Epidermal melanocyte (primary cell): ENCODE data around the gene HPS6.

Experiments
- DNase-seq: peaks from one replicate; pipeline ENCODE4 v3.0.0; 2011; ENCODE audit warnings: low spot score; ENCODE audit not compliant: insufficient read length

Gene HPS6

DNA sequence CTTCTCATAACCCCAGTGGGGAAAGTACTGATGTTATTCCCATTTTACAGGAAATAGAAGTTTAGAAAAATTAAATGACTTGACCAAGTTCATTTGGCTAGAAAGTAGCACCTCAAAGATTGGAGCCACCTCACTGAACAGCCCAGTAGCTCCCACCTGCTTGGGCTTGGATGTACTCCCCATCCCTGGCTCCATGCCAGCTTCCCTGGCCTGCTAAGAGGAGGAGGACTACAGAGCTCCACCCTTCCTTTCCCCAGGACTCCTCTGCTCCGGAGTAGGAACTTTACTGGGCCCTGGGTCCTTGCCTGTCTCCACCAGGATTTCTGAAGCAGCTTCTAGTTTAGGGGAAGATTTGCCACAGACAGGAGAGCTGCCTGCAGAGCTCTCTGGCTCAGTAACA, 3.1 kb downstream of the HPS6 start:
- DNase-seq = no peak

DNA sequence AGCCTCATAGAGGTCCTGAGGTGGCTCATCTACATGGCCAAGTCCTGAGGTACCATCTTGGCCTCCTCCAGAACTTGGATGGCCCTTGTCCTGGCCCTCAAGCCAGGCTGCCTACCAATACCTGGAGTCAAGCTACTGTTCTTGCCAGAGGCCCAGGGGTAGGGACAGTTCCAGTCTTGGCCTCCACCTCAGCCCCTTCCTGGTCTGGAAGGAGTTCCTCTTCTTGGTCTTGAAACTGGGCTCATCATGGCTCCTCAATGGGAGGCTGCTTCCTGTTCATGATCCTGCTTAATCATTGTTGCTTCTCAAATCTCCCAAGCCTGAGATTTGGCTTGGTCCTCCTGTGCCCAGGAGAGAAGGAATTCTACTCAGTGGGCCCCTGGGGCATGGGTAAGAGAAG, 3.9 kb downstream of the HPS6 start:
- DNase-seq = no peak

DNA sequence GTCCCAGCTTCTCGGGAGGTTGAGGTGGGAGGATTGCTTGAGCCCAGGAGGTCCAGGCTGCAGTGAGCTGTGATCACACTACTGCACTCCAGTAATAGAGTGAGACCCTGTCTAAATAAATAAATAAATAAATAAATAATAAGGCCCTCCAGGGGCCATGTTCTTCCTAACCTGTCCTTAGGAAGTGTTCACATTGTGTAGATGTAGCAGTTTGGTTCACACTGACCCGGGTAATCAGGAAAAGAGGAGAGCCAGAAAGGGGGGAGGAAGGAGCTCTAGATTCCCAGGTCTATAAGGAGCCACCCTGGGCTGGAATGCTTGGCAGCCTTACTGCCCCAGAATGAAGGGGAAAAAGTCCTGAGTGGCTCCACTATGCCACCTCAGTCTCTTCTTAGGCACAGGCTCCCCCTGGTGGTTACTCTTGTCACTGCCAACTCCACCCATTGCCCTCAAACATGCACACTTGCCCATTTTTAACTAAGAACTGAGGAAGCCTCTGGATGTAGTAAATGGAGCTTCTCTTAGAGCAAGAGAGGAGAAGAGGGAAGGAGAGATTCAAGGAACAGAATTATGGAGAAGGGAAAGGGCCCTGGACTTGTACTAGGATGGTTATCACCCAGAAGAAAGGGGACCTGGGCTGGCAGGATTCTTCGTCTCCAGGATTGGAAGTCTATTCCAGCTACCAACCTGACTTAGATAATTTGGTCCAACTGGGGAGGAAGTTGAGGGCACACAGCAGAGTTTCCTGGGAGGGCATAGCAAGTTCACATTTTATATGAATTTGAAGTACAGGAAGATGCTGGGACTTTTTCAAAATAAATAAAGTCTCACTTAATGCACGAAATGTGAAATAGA, 7.8 kb downstream of the HPS6 start:
- peak; percentile 85 for DNase-seq

DNA sequence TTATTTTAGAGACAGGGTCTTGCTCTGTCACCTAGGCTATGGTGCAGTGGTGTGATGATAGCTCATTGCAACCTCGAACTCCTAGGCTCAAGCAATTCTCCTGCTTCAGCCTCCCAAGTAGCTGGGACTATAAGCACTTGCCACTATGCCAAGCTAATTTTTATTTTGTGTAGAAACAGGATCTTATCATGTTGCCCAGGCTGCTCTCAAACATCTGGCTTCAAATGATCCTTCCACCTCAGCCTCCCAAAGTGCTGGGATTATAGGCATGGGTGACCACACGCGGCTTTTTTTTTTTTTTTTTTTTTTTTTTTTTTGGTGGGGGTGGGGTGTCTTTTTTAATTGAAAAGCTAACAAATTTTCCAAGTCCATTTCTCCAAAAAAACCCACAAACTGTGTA, 18.4 kb downstream of the HPS6 start:
- DNase-seq = no peak

DNA sequence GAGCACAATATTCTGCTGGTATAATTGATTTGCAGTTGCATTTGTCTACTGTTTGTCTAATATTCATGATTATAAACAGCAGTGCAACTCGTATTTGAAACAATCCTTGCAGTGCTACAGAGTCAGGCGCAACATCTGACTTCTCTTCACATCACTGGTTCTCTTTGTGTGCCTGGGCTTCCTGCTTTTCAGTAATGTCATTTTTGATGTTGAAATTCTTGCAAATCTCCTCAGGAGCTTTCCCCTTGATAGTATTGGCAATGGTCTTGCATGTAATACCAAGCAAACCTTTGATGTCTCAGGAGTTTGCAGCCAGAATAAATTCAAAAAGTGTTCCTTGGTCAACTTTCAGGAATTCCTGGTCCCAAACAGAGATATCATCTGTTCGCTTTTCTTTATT, 20.2 kb downstream of the HPS6 start:
- DNase-seq = no peak

DNA sequence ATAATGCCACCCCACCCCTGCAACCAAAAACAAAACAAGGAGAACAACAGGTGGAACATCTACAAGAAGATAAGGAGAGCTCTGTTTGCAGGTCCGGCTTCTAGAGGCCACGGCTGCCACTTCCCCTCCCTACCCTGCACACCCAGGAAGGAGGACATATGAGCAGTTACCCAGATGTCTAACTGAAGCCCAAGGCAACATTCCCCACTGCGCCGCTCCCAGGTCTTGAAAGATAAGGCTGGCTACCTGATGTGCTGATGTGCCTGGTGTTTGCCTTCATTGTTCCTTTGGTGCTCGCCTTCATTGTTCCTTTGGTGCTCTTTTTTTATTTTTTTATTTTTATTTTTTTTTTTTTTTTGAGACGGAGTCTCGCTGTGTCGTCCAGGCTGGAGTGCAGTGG, 21.0 kb downstream of the HPS6 start:
- DNase-seq = no peak

DNA sequence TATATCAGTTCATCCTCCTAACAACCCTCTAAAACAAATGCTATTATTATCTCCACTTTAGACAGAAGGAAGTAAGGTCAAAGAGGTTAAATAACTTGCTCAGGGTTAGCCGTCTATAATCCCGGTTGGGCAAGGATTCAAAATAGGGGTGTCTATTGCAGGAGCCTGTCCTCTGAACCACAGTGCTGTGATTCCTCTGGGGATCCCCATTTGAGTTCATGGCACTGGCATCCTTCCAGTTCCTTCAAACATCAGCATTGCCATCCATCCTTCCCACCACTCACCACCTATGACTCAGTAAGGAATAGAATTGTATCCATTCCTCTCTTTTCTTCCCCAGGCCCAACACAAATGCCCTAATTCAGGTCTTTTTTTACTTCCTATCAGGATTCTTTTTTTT, 25.6 kb downstream of the HPS6 start:
- no peak for DNase-seq

DNA sequence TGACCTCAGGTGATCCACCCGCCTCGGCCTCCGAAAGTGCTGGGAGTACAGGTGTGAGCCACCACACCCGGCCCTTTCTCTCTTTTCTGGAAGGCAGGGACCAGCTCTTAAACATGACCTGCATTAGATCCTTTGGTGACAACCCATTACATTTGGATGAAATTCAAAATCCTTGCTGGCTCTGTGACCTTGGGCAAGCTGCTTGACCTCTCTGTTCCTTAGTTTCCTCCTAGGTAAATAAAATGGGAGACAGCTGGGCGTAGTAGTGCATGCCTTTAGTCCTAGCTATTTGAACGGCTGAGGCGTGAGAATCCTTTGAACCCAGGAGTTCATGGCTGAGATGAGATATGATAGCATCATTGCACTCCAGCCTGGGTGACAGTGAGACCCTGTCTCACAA, 31.3 kb downstream of the HPS6 start:
- no peak for DNase-seq

DNA sequence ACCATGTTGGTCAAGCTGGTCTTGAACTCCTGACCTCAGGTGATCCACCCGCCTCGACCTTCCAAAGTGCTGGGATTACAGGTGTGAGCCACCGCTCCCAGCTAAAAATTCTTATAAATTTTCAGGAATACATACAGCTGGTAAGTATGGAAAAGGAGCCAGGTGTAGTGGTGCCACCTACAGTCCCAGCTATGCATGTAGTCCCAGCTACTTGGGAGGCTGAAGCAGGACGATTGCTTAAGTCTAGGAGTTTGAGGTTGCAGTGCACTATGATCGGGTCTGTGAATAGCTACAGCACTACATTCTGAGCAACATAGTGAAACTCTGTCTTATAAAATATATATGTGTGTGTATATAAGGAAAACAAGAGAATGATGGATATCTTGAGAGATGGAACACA, 36.0 kb downstream of the HPS6 start:
- DNase-seq = no peak

DNA sequence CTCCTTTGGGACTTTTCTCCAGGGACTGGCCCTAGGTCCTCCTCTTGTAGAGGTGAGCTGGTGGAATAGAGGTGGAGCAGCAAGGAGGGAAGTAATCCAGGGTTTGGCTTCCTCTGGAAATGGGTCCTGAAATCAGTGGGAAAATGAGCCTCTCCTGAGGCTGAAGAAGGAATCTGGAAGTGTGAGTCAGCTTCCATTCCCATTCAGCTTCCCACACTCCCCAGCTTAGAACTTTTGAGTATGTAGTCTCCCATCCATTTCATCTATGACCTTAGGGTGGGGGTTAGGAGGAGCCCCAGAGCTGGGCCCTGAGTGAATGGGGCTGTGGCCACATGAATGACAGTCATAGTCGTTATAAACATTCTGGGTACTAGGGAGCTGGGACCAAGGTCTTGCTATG, 37.3 kb downstream of the HPS6 start:
- no peak for DNase-seq

DNA sequence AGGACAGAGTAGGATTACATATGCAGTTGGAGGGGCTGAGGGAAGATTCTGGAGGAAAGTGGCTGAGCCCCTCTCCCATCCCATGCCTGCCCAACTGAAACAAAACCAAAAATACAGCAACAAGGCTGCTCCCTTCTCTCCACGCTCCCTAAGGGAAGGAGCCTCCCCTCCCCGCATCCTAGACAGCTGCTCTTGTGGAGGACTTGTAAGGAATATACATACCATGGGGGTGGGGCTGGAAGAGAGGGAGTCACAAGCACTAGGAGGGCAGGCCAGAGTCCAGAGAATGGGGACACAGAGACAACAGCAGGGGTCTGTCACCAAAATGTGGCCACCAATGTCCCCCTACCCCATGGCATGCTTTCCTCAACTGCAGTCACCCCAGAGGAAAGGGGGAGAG, 41.8 kb downstream of the HPS6 start:
- no peak for DNase-seq

DNA sequence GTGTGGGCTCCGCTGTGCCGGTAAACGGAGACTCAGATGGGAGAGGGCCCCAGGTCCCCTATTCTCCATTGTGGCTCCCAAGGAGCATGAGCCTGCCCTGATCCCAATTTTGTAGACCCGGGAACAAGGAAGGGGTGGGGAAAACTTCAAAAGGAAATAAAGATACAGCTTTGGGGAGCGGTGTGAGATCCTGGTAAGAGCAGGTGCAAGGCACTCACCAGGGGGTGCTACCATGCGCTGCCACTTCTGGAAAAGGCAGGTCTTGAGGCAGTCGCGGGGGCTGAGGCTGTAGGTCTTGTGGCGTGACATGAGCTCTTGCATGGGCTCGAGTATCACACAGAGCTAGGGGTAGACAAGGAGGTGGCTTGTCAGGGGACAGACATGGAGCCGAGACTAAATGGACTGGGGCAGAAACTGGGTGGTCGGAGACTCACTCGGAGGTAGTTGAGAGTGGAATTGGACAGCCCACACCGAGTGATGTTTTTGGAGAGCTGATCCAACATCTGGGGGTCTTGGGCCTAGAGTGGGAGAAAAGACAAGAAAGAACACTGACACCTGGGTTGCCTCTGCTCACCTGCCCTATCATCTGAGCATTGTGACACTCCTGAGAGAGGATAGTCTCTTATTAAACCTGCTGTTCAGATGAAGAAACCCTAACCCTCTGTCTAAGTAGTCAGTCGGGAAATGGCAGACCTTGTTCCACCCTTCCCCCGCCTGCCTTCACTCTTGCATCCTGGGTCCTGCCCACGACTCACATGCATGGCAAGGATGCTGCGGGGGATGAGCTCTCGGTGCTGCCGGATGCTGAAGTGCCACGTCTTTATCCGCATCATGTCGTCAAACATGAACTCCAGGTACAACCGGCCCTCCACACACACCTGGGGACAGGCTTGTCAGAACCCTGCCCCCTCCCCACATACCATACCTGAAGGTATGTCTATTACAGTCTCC, 44.3 kb downstream of the HPS6 start:
- no peak for DNase-seq

DNA sequence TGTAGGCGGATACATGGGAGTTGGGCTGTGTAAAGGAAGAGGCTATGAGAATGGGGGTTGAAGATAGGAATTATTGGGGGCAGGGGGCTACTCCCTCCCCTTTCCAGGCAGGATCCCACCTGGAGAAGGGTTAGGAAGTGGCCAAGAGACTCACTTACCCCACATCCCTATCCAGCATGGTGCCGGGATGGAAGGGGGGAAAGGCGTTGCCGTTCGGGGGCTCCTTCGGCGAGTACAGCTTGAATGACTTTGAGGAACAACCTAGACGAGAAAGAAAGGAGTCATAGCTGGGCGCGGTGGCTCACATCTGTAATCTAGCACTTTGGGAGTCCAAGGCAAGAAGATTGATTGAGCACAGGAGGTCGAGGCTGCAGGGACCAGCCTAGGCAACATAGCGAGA, 46.1 kb downstream of the HPS6 start:
- DNase-seq = no peak

DNA sequence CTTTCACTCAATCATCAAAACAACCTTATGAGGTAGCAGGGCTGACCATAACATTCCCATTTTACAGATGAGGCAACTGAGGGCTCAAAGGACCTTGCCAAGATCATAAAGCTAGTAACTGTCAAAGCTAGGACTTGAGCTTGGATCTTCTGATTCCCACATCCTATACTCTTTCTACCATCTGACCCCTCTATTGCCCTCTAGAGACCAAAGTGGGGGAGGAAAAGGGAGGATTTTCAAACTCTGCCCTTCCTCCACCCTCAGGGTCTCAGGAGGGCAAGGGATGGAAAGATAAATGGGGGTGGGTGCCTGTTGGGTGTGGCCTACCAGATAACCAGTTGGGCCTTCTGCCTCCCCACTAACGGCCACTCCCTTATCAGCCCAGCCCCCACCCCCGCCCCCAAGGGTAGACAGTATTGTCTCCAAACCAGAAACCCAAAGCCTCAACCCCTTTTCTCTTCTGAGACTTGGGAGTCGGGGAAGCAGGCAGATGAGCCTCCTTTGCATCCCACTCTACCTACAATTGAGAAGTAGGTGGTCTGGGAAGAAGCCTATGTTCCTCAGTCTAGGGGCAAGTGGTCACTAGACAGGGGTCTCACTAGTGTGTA, 47.2 kb downstream of the HPS6 start:
- no peak for DNase-seq

DNA sequence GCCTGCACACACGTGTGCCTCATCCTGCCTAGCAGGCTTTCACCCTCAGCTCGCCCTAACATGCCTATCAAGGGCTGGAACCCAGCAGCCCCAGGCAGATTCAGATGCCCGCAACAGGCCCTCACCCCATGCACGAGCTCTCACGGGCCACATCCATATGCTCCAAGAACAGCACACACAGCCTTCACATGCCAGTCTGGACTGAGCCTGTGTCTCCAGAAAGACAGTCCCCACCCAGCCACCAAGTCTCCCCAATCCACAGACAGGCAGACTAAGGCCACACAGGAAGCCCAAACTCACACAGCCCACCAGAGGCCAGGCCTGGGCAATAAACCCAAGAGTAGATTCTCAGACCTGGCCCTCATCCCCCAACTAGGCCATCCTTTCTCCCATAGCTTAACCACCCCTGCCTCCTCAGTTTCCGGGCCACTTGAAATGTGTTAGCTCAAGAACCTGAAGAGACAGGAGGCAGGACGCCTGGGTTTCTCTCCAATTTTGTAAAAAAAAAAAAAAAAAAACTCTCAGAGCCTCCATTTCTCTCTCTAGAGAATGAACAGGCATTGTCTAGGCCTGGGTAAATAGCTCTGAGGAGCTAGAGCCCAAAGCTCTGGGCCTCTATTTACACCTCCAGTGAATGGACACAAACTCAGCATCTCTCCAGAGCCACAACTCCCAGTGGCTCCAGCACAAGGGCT, 48.3 kb downstream of the HPS6 start:
- no peak for DNase-seq

DNA sequence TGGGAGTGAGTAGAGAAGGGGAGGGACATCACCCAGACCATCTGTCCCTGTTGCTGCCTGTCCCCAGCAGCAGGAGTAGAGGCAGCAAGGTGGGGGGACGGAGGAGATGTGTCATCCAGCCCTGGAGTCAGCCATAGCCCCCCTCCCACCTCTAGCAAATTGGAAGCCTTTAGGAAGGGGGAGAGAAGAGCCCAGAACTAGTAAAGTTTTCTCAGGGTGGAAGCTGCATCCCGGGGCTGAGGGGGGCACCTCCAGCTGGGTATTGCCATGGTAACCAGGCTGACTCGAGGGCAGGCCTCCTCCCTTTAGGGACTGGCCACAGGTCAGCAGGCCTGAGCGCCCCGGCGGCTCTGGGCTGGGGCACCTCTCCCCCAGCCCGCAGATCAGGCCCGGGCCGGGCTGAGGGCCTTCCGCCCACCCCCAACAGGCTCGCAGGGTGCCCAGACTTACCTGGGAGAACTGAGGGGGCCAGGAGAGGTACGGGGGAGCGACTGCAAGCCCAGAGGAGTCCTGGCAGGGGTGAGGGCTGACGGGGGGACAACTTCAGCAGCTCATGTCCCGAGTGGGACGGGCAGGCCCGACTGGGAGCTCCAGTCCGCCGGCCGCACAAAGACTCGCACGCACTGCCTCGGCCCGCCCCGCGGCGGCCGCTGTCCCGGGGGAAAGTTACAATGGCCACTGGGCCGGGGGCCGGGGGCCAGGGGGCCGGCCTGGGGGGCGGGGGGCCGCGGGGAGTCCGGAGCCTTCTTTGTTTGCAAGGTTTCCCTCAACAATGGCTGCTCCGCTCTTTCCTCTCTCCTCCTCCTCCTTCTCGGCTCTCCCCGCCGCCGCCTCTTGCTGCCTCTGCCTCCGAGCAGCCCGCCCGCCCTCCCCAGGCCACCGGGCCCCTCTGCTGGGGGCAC, 49.1 kb downstream of the HPS6 start:
- no peak for DNase-seq

DNA sequence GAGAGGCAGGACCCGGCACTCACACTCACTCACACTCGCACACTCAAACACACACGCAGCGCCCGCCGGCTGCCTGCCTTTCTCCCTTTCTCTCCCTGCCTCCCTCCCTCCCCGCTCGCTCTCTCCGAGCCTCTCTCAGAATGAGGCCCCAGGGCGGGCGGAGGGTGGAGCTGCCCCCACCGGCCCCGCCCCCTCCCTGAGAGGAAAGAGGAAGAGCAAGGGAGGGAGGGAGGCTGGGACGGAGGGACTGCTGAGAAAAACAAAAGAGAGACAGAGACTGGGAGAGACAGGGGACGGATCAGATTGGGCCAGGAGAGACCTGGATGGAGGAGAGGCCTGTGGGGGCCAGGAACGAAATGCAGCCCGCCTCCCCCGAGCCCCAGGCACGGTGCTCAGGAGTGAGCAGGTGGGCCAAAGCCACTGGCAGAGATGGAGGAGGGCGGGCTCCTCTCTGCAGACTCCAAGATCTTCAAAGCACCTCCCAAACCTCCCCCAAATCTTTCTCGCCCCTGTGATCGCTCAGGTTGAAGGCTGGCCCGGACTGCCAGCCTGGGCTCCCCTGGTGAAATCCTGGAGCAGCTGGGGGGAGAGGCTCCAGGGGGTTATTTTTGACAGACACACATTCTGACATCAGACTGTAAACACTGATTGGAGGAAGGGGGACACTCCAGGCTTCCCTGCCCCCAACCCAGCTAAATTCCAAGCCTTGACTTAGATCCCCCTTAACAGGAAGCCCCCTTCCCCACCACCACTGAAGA, 49.9 kb downstream of the HPS6 start:
- no peak for DNase-seq

DNA sequence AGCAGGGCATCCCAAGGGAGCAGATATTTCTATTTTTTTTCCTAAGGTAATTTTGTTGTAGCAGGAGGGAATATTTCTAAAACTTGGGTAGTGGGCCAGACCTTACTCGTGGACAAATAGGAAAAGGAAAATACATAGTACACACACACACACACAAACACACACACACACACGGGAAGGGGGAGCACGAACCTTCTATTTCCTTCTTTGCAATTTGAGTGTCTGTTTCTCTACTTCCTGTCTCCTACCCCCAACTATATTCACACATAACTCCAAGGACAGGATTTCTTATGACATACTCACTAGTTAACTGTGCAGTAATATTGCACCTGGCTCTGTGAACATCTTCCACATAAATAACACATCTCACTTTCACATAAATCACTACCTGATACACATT, 50.6 kb downstream of the HPS6 start:
- no peak for DNase-seq

DNA sequence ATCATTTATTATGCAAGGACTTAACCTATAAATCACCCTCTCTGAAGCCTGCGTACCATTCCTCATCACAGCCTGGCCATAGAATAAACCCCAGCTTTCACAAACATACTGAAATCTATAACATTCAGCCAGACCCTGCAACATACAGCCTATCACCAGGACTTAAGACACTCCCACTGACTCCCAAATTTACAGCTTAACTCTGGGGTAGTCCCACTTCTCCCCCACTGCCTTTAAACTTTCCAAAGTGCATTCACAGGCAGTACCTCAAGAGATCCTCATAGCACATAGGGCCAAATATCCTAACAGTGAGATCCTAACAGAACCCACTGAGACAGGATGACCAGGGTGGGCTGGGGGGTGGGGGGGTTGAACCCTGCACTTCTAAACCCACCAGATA, 51.5 kb downstream of the HPS6 start:
- DNase-seq = no peak
